HG03575 (cell line): ENCODE data around the gene MACROH2A1.

Experiments used
- ATAC-seq: cut with Tn5 transposase; IDR thresholded peaks from one replicate; pipeline ENCODE4 v1.9.1; 2021; ENCODE audit not compliant: unreplicated experiment, insufficient number of reproducible peaks, low FRiP score; ENCODE audit errors: extremely low read depth

MACROH2A1 gene

GRCh38 chr5:135341696-135342550, 57.1 kb downstream of the MACROH2A1 start:
- ATAC-seq: no peak

DNA sequence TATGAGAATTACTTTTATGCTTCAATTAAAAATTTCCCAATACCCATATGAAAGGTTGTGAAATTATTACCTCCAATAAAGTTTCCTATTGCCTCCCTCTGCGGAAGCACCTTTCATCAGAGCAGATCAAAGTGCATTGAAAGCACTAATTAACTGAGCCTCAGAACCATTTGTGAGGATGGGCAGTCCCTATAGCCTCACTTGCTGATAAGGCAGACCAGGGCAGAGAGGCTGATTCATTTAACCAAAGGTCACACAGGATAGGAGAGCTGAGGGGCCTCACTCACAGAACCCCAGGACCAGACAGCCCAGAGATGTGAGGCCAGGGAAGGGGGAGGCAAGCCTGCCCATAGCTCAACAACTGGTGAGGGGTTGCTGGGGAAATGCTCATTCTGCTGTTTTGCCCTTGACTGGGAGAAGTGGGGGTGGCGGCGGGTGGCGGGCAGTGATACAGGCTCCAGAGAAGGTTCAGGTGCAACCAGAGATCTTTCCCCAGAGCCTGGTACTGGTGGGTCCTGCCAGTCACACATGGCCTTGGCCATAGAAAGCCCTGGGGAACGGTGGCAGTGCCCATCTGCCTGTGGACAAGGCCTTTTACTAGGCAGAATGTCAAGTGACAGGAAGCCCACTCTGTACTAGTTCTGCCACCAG, 57.9 kb downstream of the MACROH2A1 start:
- ATAC-seq: no peak

DNA sequence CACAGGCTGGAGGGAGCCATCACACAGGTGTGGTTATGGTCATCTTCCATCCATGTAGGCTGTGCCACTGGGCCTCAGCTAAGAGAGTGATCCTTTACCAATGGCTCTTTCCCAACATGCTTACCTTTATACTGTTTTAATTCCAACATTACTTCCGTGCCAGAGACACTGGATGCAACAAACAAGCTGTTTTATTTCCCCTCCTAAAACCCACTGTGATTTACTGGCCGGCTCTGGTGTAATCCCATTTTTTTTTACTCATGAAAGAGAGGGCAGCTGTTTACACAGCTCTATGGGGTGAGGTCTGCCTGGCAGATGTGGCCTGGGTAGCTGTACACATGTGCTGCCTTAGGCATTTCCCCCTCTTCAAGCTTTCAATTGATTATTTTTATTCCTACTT, 58.5 kb downstream of the MACROH2A1 start:
- no peak for ATAC-seq

GRCh38 chr5:135339623-135340022, 59.4 kb downstream of the MACROH2A1 start:
- ATAC-seq: no peak

GRCh38 chr5:135339189-135339588, 59.8 kb downstream of the MACROH2A1 start:
- ATAC-seq: no peak

GRCh38 chr5:135337064-135337463, 62.0 kb downstream of the MACROH2A1 start:
- ATAC-seq: no peak

DNA sequence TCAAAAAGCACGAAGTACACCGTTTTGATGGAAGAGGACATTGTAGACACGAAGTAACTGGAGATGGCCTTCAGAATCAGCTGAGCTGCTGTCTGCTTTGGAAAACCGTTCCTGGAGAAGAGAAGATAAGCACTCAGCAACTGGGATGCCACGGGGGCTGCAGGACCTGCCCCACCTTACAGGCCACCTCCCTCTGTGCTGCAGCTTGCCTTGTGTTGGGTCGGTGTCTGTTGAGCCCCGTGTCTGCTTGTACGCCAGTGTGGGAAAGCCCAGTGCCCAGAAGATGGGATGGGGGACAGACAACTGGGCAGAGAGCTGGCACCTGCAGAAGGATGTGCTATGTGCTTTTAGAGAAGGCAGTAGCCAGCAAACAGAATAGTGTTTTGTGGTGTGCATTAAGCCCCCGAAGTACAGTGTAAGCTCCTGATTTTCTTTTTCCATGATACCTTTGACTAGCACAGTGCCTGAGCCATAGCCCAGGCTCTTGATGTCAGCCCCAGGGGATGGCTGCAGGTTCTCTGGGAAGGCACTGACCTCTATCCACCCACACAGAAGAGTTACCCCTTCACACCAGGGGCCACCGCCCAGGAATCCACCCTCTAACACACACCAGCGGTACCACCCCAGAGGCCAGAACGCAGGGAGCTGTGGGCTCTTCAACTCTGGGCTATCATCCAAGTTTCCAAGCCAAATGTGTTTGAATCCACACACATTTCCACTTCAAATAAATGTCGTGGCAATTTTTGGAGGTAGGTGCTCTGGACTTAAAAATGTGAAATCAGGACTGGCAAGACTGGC, 63.8 kb downstream of the MACROH2A1 start:
- no peak for ATAC-seq

DNA sequence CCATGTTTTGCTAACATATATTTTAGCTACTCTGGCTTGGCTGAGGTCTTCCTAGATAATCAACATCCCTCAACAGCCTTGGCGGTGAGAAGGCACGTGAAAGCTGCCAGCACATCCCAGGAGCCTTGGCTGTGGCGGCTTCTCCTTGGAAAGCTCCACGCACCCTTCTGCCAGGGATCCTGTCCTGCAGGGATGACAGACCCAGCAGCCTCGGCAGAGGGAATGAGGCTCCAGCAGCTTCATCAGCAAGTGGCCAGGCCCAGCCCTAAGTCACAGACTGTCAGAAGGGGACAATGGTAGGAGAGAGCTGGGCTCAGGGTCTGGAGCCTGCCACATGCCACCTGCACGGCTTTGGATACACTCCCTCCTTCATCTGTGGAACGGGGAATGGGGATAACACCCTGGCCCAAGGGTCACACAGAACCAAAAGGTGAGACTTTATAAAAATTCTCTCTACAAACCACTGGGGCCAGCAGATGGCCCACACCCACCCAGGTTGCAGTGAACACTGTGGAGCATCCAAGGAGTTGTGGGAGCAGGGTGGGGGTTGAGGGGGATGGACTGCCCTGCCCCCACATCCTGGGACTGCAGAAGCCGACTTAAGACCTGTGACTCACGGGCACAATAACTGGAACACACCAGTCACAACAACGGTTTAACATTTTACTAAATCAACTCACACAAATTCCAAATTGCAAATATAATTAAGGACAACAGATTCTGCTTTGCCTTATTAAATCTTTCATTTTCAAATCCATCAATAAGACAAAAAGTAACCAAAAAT, 65.1 kb downstream of the MACROH2A1 start:
- ATAC-seq: no peak

DNA sequence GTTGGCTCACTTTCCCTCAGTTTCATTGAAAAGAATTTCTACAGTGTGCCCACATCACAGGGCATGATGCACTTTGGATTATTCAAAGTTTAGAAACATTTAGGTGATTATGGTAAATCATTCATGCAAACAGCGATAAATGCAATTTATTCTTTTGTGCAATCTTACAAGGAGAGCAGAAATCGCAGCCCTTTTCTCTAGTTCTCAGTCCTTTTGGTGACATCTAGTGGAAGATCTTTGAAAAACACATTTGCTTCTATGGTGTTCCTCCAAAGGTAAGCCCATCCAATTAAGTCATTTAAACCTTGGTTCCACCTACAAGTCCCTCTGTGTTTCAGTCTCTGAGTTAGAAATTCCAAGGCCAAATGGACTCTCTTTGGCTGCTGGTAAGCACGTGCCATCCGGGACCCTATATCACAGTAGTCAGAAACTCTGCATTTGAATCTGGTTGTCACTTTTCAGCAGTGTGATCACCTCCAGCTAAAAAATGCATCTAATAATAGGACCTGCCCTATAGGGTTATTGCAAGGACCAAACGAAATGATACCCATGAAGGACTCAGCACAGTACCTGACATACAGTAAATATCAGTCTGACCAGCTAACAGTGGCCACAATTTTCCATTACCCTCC, 66.4 kb downstream of the MACROH2A1 start:
- ATAC-seq: no peak

DNA sequence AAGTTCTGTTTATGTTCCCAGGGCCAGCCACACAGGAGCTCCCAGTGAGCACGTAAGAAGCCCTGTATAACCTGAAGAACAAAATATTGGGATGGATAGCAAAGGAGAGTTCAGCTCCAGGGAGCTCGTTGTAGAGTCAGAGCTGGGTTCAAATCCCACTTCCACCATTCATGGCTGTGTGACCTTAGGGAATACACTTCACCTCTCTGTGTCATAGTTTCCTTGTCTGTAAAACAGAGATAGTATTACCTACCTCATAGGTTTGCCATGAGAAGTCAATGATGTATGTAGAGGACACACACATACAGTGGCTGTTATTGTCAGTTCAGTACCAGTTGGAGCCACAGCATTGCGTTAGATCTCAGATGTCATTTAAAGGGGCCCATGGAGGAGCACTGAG, 67.4 kb downstream of the MACROH2A1 start:
- no peak for ATAC-seq

- ATAC-seq: no peak
Observed at GRCh38 chr5:135330798-135331096, 68.3 kb downstream of the MACROH2A1 start.

GRCh38 chr5:135329913-135330797, 68.9 kb downstream of the MACROH2A1 start:
- no peak for ATAC-seq

DNA sequence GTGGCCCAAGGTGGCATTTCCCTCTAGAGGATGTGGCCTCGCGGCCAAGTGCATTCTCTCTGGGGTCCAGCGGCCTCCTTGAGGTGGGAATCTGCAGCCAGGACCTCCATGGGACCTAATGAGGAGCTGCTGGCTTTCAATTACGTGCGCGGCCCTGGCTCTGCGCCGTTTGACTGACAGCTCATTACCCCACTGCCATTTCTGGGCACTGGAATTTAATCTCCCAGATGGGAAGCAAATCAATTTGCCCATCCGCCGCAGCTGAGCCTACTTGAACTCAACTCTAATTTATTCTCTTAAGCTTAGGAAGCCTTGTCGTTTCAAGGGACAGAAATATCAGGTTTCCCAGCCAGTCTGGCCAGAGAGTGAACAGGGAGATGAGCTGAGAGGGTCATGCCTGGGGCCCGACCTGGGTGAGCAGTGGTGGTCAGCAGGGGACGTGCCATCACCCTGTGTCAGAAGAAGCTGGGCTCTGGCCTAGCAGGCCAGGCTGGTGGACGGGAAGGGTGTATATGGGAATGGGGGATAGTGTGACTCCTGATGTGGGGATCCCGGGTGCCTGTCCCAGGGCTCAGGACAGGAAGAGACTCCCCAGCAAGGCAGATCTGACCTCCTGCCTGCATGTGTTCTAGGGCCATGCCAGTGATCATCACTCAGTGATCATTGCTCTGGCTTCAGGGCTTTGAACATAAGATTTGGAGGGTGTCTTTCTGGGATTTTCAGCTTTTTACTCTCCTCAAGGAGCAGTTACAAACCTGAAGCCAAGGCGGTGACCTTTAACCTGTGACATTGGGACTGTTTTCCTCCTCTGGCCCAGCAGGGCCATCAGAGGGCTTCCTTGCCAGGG, 69.7 kb downstream of the MACROH2A1 start:
- no peak for ATAC-seq

DNA sequence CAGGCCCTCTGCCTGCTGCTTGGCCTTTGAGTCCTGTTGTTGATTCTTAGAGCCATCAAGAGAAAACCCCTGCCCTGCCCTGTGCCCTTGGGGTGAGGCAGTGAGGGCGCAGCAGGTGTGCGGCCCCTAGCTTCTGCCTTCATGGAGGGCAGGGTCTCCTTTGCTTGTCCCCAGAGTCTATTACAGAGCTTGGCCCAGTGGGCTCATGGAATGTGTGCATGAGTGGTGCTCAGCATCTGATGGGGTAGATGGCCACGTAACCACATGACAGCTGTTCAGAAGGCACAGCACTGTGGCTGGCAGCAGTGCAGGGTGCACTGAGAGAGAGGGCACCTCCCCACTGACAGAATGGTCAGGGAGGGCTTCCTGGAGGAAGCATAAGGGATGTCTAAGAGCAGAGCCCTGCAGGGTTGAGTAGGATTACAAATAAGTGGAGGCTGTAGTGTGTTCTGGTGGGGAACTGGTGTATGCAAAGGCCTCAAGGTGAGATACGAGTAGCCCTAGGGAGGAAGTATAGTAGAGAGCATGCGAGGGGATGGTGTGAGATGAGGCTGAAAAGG, 70.8 kb downstream of the MACROH2A1 start:
- ATAC-seq: no peak

DNA sequence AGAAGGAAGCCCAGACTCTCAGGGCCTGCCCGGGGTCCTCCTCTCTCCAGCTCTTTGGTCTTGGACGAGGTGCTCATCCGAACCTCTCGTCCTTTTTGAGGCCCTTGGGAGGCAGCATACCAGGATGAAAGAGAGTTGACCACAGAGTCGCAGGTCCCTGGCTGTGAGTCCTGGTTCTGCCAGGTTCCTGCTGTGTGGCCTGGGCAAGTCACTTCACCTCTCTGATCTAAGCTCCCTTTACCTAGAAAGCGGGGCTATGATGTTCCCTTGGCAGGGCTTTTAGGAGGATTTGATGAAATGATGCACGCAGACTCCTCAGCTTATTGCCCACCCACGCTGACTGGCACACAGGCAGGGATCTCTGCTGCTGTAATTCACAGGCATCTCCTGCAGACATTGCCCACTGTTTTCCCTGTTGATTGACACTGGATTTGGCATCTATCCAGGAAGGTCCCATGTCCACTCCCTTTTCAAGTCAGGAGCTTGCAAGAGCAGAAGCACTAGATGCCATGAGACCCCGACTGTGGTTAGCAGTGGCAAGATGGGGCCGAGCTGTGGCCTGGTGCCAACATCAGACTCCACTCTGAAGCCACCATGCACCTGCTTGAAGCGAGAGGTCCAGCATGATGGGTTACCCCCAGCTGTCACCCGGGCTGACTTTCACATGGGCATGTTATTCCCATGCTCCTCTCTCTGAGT, 71.5 kb downstream of the MACROH2A1 start:
- ATAC-seq: no peak
